Measurements from ENCODE around the gene CT55.
"Not testable (repeated sequence)": the region's sequence is repeated elsewhere in the genome, so short reads cannot be mapped to it uniquely, and the experiment has no call there.

DNA sequence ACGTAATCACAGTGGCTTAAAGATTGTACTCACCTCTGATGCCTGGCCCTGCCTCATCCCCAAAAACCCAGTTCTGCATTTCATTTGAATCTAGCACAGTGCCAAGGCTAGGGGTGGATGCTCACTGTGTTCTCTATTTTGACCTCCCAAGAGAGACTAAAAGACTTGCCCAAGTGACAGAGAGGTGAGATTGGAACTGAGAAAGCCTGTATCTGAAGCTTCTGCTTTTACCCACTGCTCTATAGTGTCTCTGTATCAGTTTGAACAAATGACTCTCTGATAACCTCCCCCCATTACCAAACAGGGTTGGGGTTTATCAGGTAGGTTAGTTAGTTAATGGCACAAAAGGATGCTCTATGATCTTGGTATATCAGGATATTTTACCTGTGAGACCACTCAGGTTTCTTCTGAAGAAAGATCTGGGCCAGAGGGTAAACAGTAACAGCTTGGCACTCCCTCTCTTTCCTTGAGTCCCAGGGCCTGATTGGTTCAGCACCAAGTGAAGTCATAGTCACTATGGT is 51.1 kb downstream of the CT55 start, which contains the start of gene ETDB:
- TF ChIP-seq, protein P1, sequence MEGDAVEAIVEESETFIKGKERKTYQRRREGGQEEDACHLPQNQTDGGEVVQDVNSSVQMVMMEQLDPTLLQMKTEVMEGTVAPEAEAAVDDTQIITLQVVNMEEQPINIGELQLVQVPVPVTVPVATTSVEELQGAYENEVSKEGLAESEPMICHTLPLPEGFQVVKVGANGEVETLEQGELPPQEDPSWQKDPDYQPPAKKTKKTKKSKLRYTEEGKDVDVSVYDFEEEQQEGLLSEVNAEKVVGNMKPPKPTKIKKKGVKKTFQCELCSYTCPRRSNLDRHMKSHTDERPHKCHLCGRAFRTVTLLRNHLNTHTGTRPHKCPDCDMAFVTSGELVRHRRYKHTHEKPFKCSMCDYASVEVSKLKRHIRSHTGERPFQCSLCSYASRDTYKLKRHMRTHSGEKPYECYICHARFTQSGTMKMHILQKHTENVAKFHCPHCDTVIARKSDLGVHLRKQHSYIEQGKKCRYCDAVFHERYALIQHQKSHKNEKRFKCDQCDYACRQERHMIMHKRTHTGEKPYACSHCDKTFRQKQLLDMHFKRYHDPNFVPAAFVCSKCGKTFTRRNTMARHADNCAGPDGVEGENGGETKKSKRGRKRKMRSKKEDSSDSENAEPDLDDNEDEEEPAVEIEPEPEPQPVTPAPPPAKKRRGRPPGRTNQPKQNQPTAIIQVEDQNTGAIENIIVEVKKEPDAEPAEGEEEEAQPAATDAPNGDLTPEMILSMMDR (IDR thresholded peaks at IDR 0.05), result not testable (repeated sequence)
- TF ChIP-seq EP300 (IDR thresholded peaks at IDR 0.05), result not testable (repeated sequence)
